GM12873 (cell line): ENCODE results near the gene CHPF.

Source experiments
- CTCF ChIP-seq: IDR thresholded peaks from 2 replicates; pipeline ENCODE4 v1.5.1; 2012; ENCODE audit warnings: low read depth, mild to moderate bottlenecking, moderate library complexity, low read length, control low read depth; ENCODE audit not compliant: insufficient read depth; ENCODE audit errors: missing control alignments

The CHPF gene

GRCh38 chr2:219489315-219489714 is 54.3 kb downstream of the CHPF start:
- TF ChIP-seq CTCF: no peak
